ENCODE results near the gene TBC1D22A. TPM values are rescaled to one million over a fixed set of nuclear protein-coding genes. Genes with fewer than 3 reads are reported as not detected.

Gene TBC1D22A
- total RNA-seq, 1 donor from 2014 or later = 23.2 TPM

GRCh38 chr22:47198801-47199251 is 436.4 kb downstream of the TBC1D22A start:
- H3K4me1 Mint-ChIP-seq (ENCODE audit: low read depth) = no peaks in the 10 kb centered on the region
- H3K27me3 Mint-ChIP-seq = no peaks in the 10 kb centered on the region
- no peaks in the 10 kb centered on the region for H3K36me3 Mint-ChIP-seq (ENCODE audit: insufficient read depth)
- peaks cover 12% of the 10 kb centered on the region for H3K9me3 Mint-ChIP-seq (ENCODE audit: low read depth)
- no peak overlapping the region for H3K4me3 Mint-ChIP-seq (ENCODE audit: low read depth)
- no peak for TF ChIP-seq CTCF (IDR thresholded peaks at IDR 0.05; ENCODE audit: unreplicated experiment)
- DNase-seq (ENCODE audit: low spot score, unreplicated experiment) = no peak
- H3K27ac Mint-ChIP-seq = no peak overlapping the region

GRCh38 chr22:47199261-47199978 is 437.0 kb downstream of the TBC1D22A start:
- no peaks in the 10 kb centered on the region for H3K36me3 Mint-ChIP-seq (ENCODE audit: insufficient read depth)
- no peak overlapping the region for H3K27ac Mint-ChIP-seq
- peaks cover 16% of the 10 kb centered on the region for H3K9me3 Mint-ChIP-seq (ENCODE audit: low read depth)
- no peak for TF ChIP-seq CTCF (IDR thresholded peaks at IDR 0.05; ENCODE audit: unreplicated experiment)
- no peak for DNase-seq (ENCODE audit: low spot score, unreplicated experiment)
- no peaks in the 10 kb centered on the region for H3K4me1 Mint-ChIP-seq (ENCODE audit: low read depth)
- H3K4me3 Mint-ChIP-seq (ENCODE audit: low read depth) = no peak overlapping the region
- H3K27me3 Mint-ChIP-seq = no peaks in the 10 kb centered on the region

GRCh38 chr22:47199979-47200272 is 437.5 kb downstream of the TBC1D22A start:
- Mint-ChIP-seq H3K27me3 (no peaks in the 10 kb centered on the region), H3K4me3 (ENCODE audit: low read depth) (no peak overlapping the region), H3K36me3 (ENCODE audit: insufficient read depth) (peaks cover 2% of the 10 kb centered on the region), H3K27ac (no peak overlapping the region), H3K9me3 (ENCODE audit: low read depth) (peaks cover 16% of the 10 kb centered on the region), H3K4me1 (ENCODE audit: low read depth) (no peaks in the 10 kb centered on the region)
- no peak for DNase-seq (ENCODE audit: low spot score, unreplicated experiment)
- no peak for TF ChIP-seq CTCF (IDR thresholded peaks at IDR 0.05; ENCODE audit: unreplicated experiment)

GRCh38 chr22:47200273-47201051 is 438.0 kb downstream of the TBC1D22A start:
- no peak for TF ChIP-seq CTCF (IDR thresholded peaks at IDR 0.05; ENCODE audit: unreplicated experiment)
- Mint-ChIP-seq H3K27ac (no peak overlapping the region), H3K36me3 (ENCODE audit: insufficient read depth) (peaks cover 2% of the 10 kb centered on the region), H3K9me3 (ENCODE audit: low read depth) (peaks cover 15% of the 10 kb centered on the region), H3K27me3 (no peaks in the 10 kb centered on the region), H3K4me1 (ENCODE audit: low read depth) (no peaks in the 10 kb centered on the region), H3K4me3 (ENCODE audit: low read depth) (no peak overlapping the region)
- no peak for DNase-seq (ENCODE audit: low spot score, unreplicated experiment)

- peaks cover 17% of the 10 kb centered on the region for H3K9me3 Mint-ChIP-seq (ENCODE audit: low read depth)
- no peak overlapping the region for H3K27ac Mint-ChIP-seq
- TF ChIP-seq CTCF (IDR thresholded peaks at IDR 0.05; ENCODE audit: unreplicated experiment) = no peak
- H3K36me3 Mint-ChIP-seq (ENCODE audit: insufficient read depth) = peaks cover 2% of the 10 kb centered on the region
- H3K27me3 Mint-ChIP-seq = no peaks in the 10 kb centered on the region
- no peaks in the 10 kb centered on the region for H3K4me1 Mint-ChIP-seq (ENCODE audit: low read depth)
- no peak overlapping the region for H3K4me3 Mint-ChIP-seq (ENCODE audit: low read depth)
- no peak for DNase-seq (ENCODE audit: low spot score, unreplicated experiment)
These were observed 438.9 kb downstream of the TBC1D22A start for GRCh38 chr22:47201186-47201995.

Measured in progenitor cell of endocrine pancreas (in vitro differentiated cells).